ENCODE measurements around the gene IL34.

The IL34 gene

GRCh38 chr16:70696952-70697593 is 50.7 kb downstream of the IL34 start:
- FAIRE-seq = no peak
- DNase-seq (ENCODE audit: insufficient read length) = no peak
- TF ChIP-seq POLR2AphosphoS5 (IDR thresholded peaks at IDR 0.05; ENCODE audit: low read depth, low read length) (no peak), TAF1 (IDR thresholded peaks at IDR 0.05; ENCODE audit: borderline replicate concordance, low read depth, low read length) (no peak), POLR2A (IDR thresholded peaks at IDR 0.05; ENCODE audit: low read depth, low read length) (no peak)

- TF ChIP-seq POLR2A (IDR thresholded peaks at IDR 0.05; ENCODE audit: low read depth, low read length) (no peak), TAF1 (IDR thresholded peaks at IDR 0.05; ENCODE audit: borderline replicate concordance, low read depth, low read length) (no peak), POLR2AphosphoS5 (IDR thresholded peaks at IDR 0.05; ENCODE audit: low read depth, low read length) (no peak)
- FAIRE-seq (no peak), DNase-seq (ENCODE audit: insufficient read length) (no peak)
Measured at GRCh38 chr16:70697594-70698170, 51.3 kb downstream of the IL34 start.

- FAIRE-seq = no peak
- no peak for TF ChIP-seq POLR2AphosphoS5 (IDR thresholded peaks at IDR 0.05; ENCODE audit: low read depth, low read length)
- TF ChIP-seq POLR2A (IDR thresholded peaks at IDR 0.05; ENCODE audit: low read depth, low read length) = no peak
- no peak for TF ChIP-seq TAF1 (IDR thresholded peaks at IDR 0.05; ENCODE audit: borderline replicate concordance, low read depth, low read length)
- DNase-seq (ENCODE audit: insufficient read length) = no peak
Measured at GRCh38 chr16:70698901-70699300, 52.5 kb downstream of the IL34 start.

- no peak for FAIRE-seq
- no peak for TF ChIP-seq POLR2A (IDR thresholded peaks at IDR 0.05; ENCODE audit: low read depth, low read length)
- no peak for TF ChIP-seq TAF1 (IDR thresholded peaks at IDR 0.05; ENCODE audit: borderline replicate concordance, low read depth, low read length)
- TF ChIP-seq POLR2AphosphoS5 (IDR thresholded peaks at IDR 0.05; ENCODE audit: low read depth, low read length) = no peak
- DNase-seq (ENCODE audit: insufficient read length) = no peak
Measured at GRCh38 chr16:70699696-70700095, 53.3 kb downstream of the IL34 start.

GRCh38 chr16:70700101-70701020 is 54.0 kb downstream of the IL34 start:
- TF ChIP-seq POLR2A (IDR thresholded peaks at IDR 0.05; ENCODE audit: low read depth, low read length) (no peak), POLR2AphosphoS5 (IDR thresholded peaks at IDR 0.05; ENCODE audit: low read depth, low read length) (no peak), TAF1 (IDR thresholded peaks at IDR 0.05; ENCODE audit: borderline replicate concordance, low read depth, low read length) (no peak)
- FAIRE-seq = no peak
- DNase-seq (ENCODE audit: insufficient read length) = no peak

- DNase-seq (ENCODE audit: insufficient read length) = no peak
- TF ChIP-seq TAF1 (IDR thresholded peaks at IDR 0.05; ENCODE audit: borderline replicate concordance, low read depth, low read length) (no peak), POLR2A (IDR thresholded peaks at IDR 0.05; ENCODE audit: low read depth, low read length) (no peak), POLR2AphosphoS5 (IDR thresholded peaks at IDR 0.05; ENCODE audit: low read depth, low read length) (no peak)
- no peak for FAIRE-seq
Measured at GRCh38 chr16:70701036-70701435, 54.7 kb downstream of the IL34 start.

GRCh38 chr16:70701596-70701995 is 55.2 kb downstream of the IL34 start:
- TF ChIP-seq TAF1 (IDR thresholded peaks at IDR 0.05; ENCODE audit: borderline replicate concordance, low read depth, low read length) (no peak), POLR2A (IDR thresholded peaks at IDR 0.05; ENCODE audit: low read depth, low read length) (no peak), POLR2AphosphoS5 (IDR thresholded peaks at IDR 0.05; ENCODE audit: low read depth, low read length) (no peak)
- DNase-seq (ENCODE audit: insufficient read length) (no peak), FAIRE-seq (no peak)

GRCh38 chr16:70701998-70702397 is 55.6 kb downstream of the IL34 start:
- FAIRE-seq (no peak), DNase-seq (ENCODE audit: insufficient read length) (no peak)
- no peak for TF ChIP-seq POLR2AphosphoS5 (IDR thresholded peaks at IDR 0.05; ENCODE audit: low read depth, low read length)
- TF ChIP-seq TAF1 (IDR thresholded peaks at IDR 0.05; ENCODE audit: borderline replicate concordance, low read depth, low read length) = no peak
- no peak for TF ChIP-seq POLR2A (IDR thresholded peaks at IDR 0.05; ENCODE audit: low read depth, low read length)

GRCh38 chr16:70702624-70703023 is 56.3 kb downstream of the IL34 start:
- no peak for DNase-seq (ENCODE audit: insufficient read length)
- FAIRE-seq = no peak

GRCh38 chr16:70703041-70703834 is 56.9 kb downstream of the IL34 start:
- no peak for DNase-seq (ENCODE audit: insufficient read length)
- TF ChIP-seq POLR2A (IDR thresholded peaks at IDR 0.05; ENCODE audit: low read depth, low read length) (no peak), TAF1 (IDR thresholded peaks at IDR 0.05; ENCODE audit: borderline replicate concordance, low read depth, low read length) (no peak), POLR2AphosphoS5 (IDR thresholded peaks at IDR 0.05; ENCODE audit: low read depth, low read length) (no peak)
- FAIRE-seq = no peak

More at GRCh38 chr16:70702624-70703023, 56.3 kb downstream of the IL34 start:
- TF ChIP-seq POLR2AphosphoS5 (IDR thresholded peaks at IDR 0.05; ENCODE audit: low read depth, low read length) = no peak
- TF ChIP-seq POLR2A (IDR thresholded peaks at IDR 0.05; ENCODE audit: low read depth, low read length) = no peak
- TF ChIP-seq TAF1 (IDR thresholded peaks at IDR 0.05; ENCODE audit: borderline replicate concordance, low read depth, low read length) = no peak
